NCI-H460 (cell line): ENCODE data around the gene ASPSCR1. TPM values are rescaled to one million over a fixed set of nuclear protein-coding genes. Genes with fewer than 3 reads are reported as not detected.
A peak's percentile ranks its signal among the peaks of the same experiment; 100 is the strongest.

ENCODE experiments used
- DNase-seq: peaks from one replicate; pipeline ENCODE4 v3.0.0-alpha.2; 2016; ENCODE audit warnings: low read depth; ENCODE audit errors: extremely low read depth
- total RNA-seq: library from RNA; depleted of rRNA; stranded (reverse); fragments of >200 nt; shearing (Covaris generic); gene quantifications from 2 replicates; pipeline ENCODE4 v1.2.3, GENCODE V29; 2014

ASPSCR1 gene
- total RNA-seq, 1 experiment from 2014 or later: 20.5 TPM

DNA sequence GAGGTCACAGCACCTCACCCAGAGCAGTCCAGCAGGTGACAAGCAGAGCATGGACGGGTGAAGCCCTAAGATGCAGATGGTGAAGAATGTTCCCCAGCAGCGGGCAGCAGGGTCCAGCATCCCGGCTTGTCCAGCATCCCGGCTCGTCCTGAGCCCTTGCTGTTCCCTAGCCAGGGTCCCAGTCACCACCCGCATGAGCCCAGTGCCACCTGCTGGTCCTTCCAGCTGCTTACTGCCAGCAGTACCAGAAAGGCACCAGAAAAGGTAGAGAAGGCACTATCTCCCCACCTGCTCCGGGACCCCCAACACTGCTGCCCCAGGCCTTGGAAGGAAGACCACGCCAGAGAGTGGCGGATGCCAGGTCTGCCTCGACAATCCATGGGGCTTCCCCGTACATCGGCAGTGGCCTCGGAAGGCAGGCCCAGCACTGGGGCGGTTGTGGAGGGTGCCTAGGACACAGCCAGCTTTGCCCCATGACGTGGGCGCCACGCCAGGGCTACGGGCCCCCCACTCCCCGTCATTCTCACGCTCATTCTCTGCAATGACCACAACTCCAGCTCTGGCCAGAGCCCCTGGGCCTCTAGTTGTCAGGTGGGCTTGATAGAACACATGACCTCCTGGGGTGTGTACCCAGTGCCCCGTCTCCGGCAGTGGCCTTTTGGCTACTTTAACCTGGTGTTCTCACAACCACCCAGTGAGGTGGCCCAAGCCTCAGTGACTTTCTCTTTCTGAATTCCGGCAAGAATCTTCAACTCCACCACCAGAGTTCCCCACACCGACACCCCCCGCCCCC, 43.9 kb downstream of the ASPSCR1 start:
- peak; percentile 80 for DNase-seq

- no peak for DNase-seq
Observed at GRCh38 chr17:82021900-82022309, 44.5 kb downstream of the ASPSCR1 start.

DNA sequence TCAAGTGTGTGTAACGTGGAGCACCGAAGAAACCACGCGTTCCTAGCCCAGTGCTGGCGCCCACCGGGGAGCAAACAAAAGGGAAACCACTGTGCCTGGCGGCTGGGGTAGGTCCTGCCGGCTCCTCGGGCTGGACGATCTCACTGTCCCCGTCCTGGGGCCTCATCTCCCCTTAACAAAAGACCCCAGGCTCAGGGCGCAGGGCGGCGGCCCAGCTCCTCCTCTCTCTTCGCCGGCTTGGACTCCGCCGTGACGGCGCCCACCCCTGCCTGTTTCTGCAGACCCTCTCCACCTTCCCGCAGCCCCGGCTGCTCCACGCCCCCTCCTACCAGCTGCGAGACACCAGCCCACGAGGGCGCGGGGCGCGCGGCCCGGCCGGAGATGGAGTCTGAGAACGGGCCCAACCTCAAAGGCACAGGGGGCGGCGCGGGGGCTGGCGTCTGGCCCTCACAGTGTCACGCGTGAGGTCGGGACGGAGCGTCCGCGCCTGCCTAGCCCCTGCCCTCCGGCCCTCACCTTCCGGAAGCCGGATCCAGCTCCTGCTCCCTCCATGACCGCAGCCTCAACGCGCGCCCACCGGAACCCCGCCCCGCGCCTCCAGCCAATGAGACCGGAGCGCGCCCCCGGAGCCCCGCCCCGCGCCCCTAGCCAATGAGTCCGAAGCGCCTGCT, 45.0 kb downstream of the ASPSCR1 start, which contains the start of gene CENPX:
Gene CENPX, minus strand, starts transcription at position 569 of the 671 bp plus-strand sequence. Its CDS starts 17 bp downstream, at position 552.
- no peak for DNase-seq

GRCh38 chr17:82022981-82023446, 45.6 kb downstream of the ASPSCR1 start, which contains the start of gene LRRC45:
LRRC45 (plus strand) TSS chr17:82023305; CDS start chr17:82023644, 339 bp downstream.
- peak; percentile 99 for DNase-seq

DNA sequence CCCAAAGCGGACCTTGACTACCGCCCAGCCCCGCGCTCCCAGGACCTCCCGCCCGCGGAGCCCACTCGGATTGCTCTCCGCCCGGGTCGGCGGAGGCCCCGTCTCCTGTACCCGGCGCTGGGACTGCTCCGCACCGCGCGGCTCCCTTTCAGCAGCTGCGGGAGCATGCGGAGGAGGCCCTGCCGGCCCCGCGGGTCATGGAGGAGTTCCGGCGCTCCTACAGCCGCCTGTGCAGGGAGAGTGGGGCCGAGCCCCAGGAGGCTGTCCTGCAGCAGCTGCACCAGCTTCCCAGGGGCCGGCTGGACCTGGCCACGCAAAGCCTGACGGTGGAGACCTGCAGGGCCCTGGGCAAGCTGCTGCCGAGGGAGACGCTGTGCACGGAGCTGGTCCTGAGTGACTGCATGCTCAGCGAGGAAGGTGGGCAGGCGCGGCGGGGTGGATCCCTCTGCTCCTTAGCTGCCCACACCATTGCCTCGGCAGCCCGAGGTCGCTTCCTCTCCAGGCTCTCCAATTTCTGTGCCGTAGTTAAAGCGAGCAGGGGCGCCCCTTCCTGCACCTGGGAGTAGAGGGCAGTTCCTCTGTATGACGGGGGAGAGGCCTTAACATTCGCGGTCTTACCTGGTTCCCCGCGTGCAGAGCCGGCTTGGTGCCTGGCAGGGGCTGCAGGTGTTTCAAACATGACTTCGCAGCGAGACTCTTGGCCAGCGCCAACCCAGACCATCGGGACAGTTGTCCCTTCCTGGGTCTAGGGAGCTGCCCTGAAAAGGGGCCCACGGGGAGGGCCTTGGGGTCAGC, 46.2 kb downstream of the ASPSCR1 start:
- DNase-seq: no peak

DNA sequence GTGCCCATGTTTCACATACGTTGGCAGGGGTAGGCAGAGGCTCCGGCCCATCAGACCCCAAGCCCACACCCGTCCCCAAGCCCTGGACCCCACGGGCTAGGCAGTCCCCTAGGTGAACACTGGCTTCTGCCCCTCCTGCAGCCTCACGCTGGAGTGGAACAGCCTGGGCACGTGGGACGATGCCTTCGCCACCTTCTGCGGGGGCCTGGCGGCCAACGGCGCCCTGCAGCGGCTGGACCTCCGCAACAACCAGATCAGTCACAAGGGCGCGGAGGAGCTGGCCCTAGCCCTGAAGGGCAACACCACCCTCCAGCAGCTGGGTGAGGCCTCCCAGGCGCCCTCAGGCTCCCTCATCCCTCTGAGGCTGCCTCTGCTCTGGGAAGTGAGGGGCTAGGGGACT, 47.4 kb downstream of the ASPSCR1 start:
- no peak for DNase-seq

DNA sequence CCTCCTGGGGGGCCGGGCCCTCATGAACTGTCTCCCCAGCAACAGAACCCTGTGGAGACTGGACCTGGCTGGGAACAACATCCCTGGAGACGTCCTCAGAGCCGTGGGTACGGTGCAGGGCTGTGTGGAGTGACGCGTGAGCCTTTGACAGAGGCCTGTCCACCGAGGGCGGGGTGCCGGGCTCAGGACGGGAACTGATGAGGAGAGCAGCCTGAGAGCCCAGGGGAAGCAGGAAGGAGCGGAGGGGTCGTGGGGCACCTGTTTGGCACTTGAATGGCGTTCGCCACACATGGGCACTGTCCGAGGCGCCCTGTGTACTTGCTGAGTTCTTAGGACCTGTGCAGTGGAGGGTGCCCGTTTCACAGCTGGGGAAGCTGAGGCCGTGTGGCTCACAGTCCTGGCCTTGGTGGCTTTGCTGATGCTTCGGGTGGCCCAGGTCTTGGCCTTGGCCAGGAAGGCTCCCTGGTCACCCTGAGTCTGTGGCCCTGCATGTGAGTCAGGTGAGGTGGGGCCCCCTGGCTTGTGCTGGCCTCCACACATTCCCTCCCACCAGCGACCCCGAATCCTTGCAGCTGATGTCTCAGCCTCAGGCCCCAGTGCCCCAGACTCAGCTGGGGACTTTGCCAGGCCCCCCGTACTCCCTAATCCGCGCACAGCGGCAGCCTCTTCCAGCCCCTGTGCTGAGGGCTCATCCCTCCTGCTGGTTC, 48.1 kb downstream of the ASPSCR1 start:
- no peak for DNase-seq

GRCh38 chr17:82028246-82028645, 50.8 kb downstream of the ASPSCR1 start:
- DNase-seq: no peak

DNA sequence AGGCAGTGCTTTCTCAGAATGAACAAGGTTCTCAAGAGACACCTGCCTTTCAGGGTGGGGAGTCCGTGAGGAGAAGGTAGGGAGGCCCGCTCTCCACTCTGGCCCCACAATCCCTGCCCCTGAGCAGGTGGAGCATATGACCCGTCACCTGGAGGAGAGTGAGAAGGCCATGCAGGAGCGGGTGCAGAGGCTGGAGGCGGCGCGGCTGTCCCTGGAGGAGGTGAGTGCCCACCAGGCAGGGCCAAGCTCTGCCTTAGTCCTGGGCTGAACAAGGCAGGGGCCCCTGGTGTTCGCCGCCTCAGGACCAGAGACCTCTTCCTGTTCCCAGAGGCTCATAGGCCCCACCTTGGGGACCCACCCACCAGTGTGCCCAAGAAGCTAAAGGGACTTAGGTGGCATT, 51.5 kb downstream of the ASPSCR1 start:
- DNase-seq: no peak

DNA sequence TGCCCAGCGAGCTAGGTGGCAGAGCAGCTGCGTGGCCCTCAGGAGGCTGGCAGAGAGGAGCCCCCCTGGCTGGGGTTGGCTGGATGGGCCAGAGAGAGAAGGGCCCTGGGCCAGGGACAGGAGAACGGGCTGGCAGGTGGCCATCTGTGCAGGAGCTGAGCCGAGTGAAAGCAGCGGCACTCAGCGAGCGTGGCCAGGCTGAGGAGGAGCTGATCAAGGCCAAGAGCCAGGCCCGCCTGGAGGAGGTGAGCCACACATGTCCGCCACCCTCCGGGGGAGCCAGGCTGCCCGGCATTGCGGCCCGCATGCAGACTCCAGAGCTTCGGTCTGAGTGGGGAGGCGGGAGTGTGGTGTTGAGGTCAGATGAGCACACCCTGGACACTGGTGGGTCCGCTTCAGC, 52.0 kb downstream of the ASPSCR1 start:
- no peak for DNase-seq

DNA sequence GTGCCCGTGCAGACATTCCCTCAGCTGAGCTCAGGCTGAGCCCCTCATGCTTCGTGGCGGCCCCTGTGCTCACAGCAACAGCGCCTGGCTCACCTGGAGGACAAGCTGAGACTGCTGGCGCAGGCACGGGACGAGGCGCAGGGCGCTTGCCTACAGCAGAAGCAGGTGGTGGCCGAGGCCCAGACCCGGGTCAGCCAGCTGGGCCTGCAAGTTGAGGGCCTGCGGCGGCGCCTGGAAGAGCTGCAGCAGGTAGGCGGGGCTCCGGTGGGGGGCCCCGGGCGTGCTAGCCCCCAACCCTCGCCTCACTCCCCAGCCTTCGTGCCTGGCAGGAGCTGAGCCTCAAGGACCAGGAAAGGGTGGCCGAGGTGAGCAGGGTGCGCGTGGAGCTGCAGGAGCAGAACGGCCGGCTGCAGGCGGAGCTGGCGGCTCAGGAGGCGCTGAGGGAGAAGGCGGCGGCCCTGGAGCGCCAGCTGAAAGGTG, 52.6 kb downstream of the ASPSCR1 start:
- DNase-seq: no peak

DNA sequence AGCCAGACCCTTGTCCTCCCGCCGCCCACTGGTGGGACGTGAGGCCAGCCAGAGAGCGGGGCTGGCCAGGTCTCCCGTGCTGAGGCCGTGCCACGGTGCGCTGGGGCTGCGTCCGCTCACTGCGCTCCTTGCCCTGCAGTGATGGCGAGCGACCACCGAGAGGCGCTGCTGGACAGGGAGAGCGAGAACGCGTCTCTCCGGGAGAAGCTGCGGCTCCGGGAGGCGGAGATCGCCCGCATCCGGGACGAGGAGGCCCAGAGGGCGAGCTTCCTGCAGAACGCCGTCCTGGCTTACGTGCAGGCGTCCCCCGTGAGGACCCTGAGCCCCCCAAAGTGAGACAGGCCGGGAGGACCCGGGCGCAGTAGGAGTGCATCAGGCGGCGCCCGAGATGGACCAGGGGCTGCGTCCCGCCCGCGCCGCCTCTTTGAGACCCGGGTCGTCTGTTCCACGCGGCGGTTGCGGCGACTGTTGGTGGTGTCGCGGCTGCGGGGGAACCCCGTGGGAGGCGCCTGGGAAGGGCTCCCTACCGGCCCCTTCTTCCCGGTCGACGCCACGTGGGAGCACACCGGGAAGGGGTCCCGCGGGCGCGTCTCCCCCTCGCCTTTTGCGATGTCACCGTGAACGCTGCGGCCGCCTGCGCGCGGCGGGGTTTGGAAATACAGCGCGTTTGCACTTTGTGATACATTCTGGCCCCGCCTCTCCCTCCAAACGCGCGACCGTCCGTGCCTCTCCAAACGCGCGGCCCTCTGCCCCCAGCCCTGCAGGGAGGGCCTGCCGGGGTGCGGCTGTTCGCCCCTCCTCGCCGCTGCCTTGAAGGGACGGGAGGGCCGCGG, 53.3 kb downstream of the ASPSCR1 start:
- DNase-seq: peak; percentile 81

DNA sequence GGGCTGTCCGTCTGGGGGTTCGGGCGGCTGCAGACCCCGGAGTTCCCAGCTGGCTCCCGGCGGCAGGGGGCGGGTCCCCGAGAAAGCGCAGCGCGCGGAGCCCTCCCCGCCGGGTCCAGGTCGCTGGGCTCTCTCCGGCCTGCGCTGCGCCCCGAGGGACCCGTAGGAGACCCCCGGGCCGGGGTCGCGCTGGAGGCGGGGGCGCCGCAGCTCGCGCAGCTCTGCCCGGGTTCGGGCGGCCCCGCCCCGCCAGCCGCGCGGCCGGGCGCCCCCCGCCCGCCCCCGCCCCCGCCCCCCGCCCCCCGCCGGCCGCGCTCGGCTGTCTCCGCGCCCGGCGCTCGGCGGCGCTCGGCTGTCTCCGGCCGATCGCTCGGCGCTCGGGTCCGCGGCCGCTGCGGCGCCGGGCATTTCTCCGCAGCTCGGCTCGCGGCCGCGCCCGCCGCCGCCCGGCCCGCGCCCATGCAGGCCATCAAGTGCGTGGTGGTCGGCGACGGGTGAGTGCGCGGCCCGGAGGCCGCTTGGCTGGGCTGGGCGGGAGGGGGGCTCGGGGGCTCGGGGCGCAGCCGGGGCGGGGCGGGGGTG, 54.0 kb downstream of the ASPSCR1 start, which contains the start of gene RAC3:
Gene RAC3, plus strand, starts transcription at position 376 of the 582 bp plus-strand sequence. Its CDS starts 84 bp downstream, at position 460.
- DNase-seq: no peak

GRCh38 chr17:82031885-82032627, 54.6 kb downstream of the ASPSCR1 start:
- no peak for DNase-seq

DNA sequence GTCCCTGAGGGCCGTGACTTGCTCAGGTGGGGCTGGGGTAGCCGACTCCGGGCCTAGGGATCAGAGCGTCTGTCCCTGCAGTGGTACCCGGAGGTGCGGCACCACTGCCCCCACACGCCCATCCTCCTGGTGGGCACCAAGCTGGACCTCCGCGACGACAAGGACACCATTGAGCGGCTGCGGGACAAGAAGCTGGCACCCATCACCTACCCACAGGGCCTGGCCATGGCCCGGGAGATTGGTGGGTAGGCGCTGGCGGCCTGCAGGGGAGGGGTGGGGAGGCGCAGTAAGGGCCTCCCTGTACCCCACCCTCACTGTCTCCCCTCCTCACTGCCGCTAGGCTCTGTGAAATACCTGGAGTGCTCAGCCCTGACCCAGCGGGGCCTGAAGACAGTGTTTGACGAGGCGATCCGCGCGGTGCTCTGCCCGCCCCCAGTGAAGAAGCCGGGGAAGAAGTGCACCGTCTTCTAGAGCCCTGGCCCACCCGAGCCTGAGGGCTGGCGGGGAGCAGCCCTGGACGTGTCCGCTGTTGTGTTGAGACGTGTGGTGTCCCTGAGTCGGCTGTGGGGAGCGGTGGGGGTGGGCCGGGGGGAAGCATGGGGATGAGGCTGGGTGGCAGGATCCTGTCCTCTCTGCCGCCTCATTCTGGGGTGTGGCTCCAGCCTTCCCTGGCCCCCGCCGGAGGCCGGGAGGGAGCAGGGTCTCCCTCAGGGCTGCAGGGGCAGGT, 56.1 kb downstream of the ASPSCR1 start:
- DNase-seq: no peak

- DNase-seq: no peak
Observed at GRCh38 chr17:82034371-82035011, 57.1 kb downstream of the ASPSCR1 start.

DNA sequence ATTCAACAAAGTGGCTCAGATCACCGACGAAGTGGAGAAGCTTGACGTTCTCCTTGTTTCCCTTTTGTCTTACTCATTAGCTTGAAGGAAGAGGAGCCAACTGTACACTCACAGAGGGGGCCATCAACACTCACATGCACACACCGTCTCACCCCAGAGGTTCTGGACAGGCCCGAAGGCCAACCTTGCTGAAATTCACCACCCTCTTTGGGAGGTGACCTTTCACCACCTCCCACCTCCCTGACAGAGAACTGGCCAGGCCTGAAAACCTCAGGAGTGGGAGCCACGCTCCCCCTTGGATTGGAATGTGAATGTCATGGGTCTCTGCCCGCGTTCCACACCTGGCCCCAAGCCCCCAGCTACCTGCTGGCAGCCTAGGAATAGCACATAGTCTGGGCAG, 58.1 kb downstream of the ASPSCR1 start:
- DNase-seq: no peak
